NCI-H187 (cell line): ENCODE results near the gene EGLN1.

Source experiments
- DNase-seq, 2 experiments: peaks; one replicate each; lab custom pipeline; 2025; lab: John Stamatoyannopoulos, UW

The EGLN1 gene

GRCh38 chr1:231420959-231421545 lies 1.0 kb downstream of the EGLN1 start:
- no peak for DNase-seq

DNA sequence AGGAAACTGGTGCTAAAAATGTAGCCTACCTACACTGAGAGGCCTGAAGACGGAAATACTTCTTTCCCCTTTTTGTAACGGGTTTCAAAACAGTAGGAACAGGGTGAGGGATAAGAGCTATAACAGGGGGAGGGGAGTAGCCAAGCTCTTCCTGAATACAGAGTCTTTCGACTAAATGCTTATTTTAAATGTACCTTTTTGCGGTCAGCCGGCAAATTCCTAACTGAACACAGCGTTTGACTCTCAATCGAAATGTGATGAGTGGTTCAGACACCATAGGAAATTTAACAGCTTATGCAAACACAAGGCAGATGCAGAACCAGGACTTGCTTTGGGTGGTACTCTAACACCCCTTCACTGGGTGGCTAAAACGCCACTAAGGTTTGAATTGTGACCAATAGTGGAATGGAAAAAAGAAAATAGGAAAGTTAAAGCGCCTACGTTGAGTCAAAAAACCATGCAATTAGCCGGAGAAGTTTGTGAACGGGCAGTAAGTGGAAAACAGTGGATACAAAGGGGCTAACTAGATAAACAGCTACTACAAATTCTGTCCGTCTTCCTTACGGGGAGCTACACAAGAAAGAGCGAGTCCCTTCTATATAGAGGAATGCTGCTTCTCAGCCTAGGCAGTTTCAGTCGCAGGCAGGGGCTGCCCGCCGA lies 1.7 kb downstream of the EGLN1 start:
- DNase-seq: peak in 1 of 2 experiments; percentile 9

DNA sequence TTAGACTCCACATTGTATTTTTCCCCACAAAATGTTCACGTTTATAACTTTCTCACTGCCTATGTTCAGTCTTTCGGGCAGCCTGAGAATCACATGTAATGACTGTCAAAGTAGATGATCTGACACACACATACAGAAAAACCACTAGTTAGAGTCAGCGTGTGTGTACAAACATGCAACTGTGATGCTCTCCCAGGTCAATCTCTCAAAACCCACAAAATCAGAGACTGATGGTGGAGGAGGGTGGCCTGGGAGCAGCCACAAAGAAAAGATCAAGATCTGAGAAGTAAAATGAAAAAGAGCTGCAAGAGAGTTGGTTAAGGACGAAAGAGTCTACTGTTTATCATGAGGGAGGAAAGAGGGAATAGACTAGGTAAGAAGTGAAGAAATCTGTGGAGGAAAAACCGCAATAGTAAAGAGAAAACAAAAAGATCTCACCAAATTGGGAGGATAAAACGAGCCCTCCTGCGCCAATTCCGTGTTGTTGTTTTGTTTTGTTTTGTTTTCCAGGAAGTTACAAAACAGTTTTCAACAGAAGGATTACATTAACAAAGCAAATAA lies 2.3 kb downstream of the EGLN1 start:
- no peak for DNase-seq

DNA sequence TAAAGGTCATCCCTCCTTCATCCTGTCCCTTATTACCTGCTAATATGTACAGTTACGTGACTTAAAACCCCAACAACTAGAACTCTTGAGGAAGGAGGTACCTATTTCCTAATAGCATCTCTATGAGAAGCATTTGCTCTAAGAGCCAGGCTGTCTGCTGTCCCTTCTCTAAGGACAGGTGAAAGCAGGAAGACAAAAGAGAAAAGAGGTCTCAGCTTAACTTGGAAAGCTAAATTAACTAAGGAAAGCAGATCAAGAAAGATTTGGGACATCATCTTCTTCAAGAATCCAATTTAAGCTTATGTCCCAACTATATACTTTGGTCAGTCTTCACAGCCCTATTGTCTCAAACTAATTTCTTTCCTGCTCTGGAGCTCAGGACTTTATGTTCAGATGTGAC lies 2.9 kb downstream of the EGLN1 start:
- DNase-seq: no peak

- DNase-seq: no peak
Measured at GRCh38 chr1:231418741-231419107, 3.4 kb downstream of the EGLN1 start.

- DNase-seq: no peak
Measured at GRCh38 chr1:231418101-231418740, 3.9 kb downstream of the EGLN1 start.

DNA sequence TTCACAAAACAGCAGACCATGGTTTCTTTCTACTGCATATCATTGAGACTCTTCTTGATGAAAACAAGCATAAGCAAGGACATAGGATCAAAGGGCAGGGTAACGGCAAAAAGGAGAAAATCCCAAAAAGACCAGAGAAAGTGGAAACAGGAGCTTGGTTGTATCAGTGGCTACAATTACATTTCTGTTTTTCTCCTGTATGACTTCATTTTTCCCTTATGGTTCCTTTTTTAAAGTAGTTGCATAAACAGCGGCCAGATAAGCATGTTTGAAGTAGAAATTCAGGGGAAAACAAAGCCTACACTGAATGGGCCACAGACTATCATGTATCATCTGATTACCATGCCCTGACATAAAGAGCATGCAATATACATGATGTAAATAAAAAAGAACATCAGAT lies 4.6 kb downstream of the EGLN1 start:
- DNase-seq: no peak

DNA sequence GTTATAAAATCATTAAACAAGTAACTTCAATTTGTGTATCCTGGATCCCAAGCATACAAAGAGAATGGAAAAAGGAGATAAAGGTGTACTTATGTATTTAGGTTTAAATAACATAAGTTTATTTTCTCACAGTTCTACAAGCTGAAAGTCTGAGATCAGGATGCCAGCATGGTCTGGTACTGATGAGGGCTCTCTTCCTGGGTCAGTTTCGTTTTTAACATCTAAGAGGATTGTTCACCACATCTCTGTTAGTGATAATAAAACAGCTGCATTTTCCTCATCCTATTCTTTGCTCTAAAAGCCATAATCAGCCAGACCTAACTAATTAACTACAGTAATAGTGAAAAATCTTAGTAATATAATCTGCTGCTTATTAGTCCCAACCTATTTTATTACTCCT lies 5.2 kb downstream of the EGLN1 start:
- no peak for DNase-seq

DNA sequence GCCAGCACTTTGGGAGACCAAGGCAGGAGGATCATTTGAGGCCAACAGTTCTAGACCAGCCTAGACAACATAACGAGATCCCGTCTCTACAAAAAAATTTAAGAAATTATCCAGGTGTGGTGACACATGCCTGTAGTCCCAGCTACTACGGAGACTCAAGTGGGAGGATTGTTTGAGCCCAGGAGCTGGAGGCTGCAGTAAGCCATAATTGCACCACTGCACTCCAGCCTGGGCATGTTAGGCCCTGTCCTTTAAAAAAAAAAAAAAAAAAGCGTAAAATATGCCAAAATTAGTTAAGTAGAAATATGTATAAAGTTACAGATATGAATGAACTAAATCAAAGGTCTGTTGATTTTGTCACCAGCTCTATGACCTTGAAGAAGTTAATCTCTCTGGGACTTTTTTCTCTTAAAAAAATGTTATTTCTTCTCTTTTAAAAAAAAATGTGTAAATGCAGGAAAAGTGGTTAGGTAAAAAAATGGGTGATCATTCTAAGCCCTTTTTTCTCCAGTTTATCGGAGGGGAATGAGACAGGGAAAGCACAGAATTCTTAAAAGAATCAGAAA lies 7.0 kb downstream of the EGLN1 start:
- no peak for DNase-seq

DNA sequence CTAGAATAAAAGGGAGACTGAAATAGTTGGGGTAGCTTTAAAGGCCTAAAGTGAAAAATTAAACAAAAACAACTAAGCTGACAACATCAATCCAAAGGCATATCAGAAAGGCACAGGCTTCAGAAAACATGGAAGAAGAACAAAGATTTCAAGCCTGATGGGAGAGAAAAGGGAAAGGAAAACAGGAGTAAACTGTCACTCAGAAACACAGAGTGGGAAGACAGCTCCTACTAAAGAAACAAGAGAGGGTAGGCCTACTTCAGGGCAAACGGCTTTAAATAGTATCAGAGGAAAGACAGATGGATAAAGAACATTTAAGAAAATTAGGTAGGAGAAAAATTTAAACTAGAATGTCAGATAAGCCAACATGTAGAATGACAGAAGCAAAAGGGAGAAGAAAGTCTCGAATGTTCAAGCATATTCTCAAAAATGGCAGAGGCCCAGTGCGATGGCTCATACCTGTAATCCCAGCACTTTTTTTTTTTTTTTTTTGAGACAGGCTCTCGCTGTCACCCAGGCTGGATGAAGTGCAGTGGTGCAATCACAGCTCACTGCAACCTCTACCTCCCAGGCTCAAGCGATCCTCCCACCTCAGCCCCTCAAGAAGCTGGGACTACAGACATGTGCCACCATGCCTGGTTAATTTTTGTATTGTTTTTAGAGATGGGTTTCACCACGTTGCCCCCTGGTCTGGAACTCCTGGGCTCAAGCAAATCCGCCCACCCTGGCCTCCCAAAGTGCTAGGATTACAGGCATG lies 7.6 kb downstream of the EGLN1 start:
- DNase-seq: no peak

- no peak for DNase-seq
Measured at GRCh38 chr1:231413749-231414082, 8.4 kb downstream of the EGLN1 start.

DNA sequence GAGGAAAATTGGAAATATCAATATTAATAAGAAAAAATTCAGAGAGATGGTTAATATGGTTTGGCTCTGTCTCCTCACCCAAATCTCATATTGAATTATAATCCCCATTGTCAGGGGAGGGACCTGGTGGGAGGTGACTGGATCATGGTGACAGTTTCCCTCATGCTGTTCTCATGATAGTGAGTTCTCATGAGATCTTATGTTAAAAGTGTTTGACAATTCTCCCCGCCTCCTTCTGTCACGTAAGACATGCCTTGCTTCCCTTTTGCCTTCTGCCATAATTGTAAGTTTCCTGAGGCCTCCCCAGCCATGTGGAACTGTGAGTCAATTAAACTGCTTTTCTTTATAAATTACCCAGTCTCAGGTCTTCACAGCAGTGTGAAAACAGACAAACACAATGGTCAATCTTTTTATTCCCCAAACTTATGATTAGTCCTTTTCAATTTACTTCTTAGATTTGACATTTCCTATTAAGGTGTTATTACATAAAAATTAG lies 11.0 kb downstream of the EGLN1 start:
- DNase-seq: no peak

DNA sequence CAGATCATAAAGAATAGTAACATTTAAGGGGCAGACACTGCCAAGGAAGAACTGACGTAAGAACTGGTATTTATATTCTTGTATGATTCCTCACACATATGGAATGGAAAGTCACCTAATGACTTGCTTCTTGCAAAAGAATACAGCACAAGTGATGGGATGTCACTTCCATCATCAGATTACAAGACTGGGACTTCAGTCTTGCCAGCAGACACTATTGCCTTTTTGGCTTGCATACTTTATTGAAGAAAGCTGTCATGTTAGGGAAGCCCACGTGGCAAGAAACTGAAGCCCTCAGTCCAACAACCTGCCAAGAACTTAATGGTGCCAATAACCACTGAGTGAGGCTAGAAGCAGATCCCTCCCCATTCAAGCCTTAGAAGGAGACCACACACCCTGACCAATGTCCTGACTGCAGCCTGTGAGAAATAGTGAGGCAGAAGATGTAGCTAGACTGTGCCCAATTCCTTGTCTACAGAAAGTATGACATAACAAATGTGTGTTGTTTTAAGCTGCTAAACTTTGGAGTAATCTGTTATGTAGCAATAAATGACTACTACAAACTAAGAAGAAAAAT lies 12.0 kb downstream of the EGLN1 start:
- no peak for DNase-seq

GRCh38 chr1:231408528-231409094 lies 13.5 kb downstream of the EGLN1 start:
- no peak for DNase-seq

GRCh38 chr1:231407547-231408396 lies 14.3 kb downstream of the EGLN1 start:
- DNase-seq: no peak

GRCh38 chr1:231407049-231407448 lies 15.0 kb downstream of the EGLN1 start:
- DNase-seq: no peak

GRCh38 chr1:231404318-231404717 lies 17.8 kb downstream of the EGLN1 start:
- DNase-seq: no peak

DNA sequence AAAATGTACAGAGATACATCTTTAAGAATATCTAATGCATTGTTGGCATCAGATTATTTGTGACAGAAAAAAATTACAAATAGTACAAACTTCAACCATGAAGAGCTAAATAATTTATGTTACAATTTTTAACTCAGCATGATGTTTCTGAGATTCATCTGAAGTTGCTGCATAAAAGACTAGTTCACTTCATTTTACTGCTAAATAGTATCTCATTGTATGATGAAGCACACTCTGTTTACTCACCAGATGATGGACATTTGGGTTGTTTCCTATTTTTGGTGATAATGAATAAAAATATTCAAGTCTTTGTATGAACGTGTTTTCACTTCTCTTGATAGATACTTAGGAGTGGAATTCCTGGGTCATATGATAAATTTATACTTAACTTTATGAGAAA lies 20.6 kb downstream of the EGLN1 start:
- DNase-seq: no peak

DNA sequence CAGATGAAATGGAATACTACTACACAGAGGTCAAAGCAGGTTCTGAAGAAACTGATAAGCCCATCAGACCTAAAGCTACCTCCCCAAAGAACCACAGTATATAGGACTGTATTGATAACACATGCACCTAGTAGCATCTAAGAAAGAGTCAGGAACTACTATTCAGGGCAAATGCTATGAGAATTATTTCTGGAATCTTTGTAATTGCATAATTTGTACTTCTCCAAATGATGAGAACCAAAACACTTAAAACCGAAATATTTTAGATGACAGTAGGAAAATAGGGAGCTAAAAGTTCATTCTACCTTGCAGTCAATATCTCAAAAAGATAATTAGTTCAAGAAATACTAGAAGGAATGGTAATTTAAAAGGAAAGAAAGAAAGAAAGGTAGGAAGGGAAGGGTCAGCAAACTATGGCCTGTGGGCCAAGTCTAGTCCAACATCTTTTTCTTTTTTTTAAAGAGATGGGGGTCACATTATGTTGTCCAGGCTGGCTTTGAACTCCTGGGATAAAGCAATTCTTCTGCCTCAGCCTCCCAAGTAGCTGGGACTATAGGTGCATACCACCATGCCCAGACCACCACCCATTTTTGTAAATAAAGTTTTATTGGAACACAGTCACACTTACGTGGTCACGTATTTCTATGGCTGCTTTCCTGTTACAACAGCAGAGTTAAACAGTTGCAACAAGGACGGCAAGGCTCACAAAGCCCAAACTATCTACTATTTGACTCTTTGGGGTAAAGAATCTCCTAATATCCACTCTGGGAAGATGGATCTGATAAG lies 24.0 kb downstream of the EGLN1 start:
- DNase-seq: no peak

DNA sequence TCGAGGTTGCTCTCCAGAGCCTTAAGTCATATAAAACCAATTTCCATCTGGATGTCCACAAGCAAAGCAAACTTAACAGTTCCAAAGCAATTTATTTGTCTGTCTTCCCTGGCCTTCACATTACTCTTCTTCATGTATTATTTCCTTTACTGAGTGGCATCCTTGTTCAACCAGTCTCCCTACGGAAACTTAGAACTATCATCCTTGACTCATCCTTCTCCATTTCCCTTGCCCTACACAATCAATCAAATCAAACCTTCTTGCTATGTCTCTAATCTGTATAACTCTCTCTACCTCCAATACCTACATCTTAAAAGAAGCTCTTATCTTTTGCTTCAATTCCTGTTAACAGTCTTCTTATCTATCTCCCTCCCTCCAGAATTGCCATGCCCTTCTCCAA lies 25.4 kb downstream of the EGLN1 start:
- no peak for DNase-seq
